Measurements from ENCODE around the gene BCKDHB.
"Not testable (repeated sequence)": the region's sequence is repeated elsewhere in the genome, so short reads cannot be mapped to it uniquely, and the experiment has no call there.

BCKDHB gene

DNA sequence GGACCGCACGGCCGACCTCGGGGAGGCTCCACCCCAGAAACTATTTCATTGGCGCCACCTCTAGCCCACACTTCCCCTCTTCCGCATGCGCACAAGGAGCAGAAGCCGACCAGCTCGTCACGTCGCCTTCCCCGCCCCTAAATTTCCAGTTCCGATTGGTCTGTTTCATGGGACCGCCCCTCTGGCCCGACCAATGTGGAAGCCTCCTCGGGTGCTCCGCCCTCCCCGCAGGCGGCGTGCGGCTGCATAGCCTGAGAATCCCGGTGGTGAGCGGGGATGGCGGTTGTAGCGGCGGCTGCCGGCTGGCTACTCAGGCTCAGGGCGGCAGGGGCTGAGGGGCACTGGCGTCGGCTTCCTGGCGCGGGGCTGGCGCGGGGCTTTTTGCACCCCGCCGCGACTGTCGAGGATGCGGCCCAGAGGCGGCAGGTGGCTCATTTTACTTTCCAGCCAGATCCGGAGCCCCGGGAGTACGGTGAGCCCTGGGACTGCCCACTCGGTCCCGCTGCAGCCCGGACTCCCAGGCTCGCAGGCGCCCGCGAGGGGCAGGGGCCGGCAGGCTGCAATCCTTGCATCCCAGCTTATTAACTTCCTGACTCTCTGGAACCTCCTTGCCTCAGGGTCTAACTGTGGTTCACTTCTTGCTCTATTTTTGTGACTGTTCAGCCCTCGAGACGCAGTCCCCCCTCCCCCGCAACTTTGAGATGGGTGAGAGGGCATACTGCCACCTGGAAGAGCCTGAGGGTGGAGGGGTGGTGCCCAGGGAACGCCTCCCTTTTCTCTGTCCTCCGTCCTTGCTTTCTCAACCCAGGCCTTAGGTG is at the start of gene BCKDHB:
BCKDHB (plus strand) TSS at position 254 of the 818 bp plus-strand sequence; CDS start at position 277, 23 bp downstream.
- DNase-seq, result peak; percentile 99
- in situ Hi-C loops (cut with MboI; ENCODE audit: low pct_unique_long_range_greater_than_20kb, low sequenced_read_pairs), result no loop called here

DNA sequence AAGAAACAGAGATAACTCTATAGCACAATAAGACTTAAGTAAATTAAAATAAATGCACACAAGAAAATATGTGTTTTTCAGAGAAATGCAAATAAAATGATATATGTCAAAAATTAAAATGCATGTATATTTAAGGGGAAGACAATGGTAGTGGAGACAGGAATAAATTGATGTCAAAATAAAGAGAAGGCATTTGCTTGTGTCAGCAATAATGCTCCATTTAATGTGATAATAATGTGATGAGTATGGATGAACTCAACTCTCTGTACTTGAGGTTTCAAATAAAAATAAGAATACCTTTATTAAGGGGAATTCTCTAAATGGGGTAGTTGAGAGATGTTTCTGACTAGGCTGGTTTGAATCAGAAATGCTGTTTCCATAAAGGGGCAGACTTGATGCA is 45.7 kb upstream of the BCKDHB start:
- in situ Hi-C loops (cut with MboI; ENCODE audit: low pct_unique_long_range_greater_than_20kb, low sequenced_read_pairs), result no loop called here
- DNase-seq, result no peak

DNA sequence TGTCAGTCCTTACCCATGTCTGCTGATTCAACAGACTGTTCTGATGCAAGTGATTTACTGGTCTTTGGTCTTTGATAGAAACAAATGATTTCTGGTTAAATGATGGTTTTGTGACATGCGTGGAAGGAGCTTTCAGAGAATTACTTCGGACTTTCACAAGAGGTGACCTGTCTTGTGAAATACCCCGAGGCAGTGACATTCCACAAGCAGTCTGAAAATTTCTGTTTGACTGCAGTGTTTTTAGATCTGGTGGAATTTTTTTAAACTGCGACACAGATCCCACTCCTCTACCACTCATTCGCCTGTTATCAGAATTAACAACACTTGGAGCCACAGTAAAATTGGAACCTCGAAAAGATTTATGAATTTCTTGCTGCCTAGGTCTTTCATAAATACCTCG is 38.3 kb upstream of the BCKDHB start:
- DNase-seq; in situ Hi-C loops (cut with MboI; ENCODE audit: low pct_unique_long_range_greater_than_20kb, low sequenced_read_pairs): not testable (repeated sequence)

DNA sequence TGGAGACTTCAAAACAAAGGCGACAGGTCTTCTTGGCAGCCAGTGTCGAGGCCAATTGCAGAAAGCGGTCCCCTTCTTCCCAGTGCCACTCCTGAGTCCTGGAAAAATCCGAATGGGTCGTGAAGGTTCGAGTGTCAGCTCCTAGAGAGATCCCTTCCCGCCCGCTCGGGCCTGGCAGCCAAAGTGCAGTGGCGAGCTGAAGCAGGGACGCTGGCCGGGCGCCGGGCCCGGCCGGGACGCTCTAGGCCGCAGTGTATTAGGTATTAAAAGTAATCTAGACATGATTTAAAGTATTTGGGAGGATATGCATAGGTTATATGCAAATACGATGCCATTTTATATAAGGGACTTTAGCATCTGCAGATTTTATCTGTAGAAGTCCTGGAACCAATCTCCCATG is 36.0 kb upstream of the BCKDHB start:
- in situ Hi-C loops (cut with MboI; ENCODE audit: low pct_unique_long_range_greater_than_20kb, low sequenced_read_pairs), result not testable (repeated sequence)

DNA sequence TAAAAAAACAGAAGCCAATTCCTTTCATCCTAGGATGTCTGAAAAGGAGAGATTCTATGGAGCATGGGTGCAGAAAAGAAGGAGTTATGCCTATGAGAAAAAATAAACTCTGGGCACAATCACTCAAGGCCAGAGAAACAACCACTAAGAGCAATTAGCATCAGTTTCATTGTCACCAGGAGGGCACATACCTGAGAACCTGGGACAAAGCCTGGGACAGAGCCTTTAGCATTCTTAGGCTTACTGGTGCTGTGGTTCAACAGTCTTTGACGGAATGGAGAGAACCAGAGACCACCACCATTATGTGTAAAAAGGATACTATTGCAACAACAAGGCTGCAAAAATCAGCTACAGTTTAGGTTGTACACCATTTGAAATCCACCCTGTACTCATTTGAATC is 29.4 kb upstream of the BCKDHB start:
- no peak for DNase-seq
- in situ Hi-C loops (cut with MboI; ENCODE audit: low pct_unique_long_range_greater_than_20kb, low sequenced_read_pairs), result no loop called here

More for the DNA sequence above, 36.0 kb upstream of the BCKDHB start:
- not testable (repeated sequence) for DNase-seq

DNA sequence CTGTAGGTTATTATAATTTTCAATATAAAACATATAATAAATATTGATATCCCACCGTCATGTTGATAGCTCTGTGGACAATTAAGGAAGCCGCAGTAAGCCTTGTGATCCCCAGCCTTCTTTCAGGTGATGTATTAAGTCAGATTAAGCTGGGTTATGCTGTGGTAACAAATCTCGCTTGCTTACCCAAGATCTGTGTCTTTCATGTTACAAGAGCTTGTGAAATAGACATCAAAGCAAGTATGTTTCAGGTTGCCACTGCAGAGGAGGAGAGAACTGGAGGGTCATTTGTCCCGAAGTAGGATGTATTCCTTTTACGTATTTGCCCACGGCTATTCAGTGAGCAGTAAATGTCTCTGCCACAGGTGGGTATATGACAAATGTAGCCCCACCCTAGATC is 17.8 kb upstream of the BCKDHB start:
- in situ Hi-C loops (cut with MboI; ENCODE audit: low pct_unique_long_range_greater_than_20kb, low sequenced_read_pairs), result no loop called here
- DNase-seq, result no peak

DNA sequence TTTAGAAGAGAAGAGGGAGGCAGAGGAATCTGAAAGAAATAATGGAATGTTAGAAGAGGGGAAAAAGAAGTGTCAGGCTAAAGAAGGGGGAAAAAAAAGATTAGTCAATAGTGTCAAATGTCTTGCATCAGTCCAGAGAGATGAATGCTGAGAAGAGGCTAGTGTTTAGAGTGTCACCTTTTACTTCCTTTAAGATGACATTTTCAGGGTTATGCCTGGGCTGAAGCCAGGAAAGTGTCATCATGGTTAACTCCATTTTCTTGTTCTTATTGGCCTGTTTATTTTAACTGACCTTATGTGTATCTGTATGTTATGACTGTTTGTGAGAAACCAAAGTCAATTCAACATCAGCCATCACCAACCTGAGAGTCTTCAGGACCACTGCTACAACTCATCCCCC is 15.0 kb upstream of the BCKDHB start:
- in situ Hi-C loops (cut with MboI; ENCODE audit: low pct_unique_long_range_greater_than_20kb, low sequenced_read_pairs), result no loop called here
- no peak for DNase-seq

DNA sequence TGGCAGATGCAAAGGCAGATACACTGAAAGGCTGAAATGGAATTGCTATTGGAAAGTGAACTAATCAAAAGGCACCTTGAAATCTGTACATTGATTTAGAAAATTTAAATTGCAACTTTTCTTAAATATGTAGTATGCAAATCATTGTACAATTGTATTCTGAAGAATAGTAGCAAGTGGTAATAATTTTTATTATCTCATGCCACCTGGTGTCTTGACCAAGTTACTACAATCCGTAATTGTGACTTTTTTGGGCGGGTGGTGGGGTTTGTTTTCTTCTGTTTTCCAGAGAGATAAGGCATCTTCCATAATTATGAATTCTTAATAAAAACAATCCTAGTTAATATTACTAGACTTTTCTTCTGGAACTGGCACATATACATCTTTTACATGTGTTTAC is 12.5 kb upstream of the BCKDHB start:
- DNase-seq, result peak; percentile 56
- in situ Hi-C loops (cut with MboI; ENCODE audit: low pct_unique_long_range_greater_than_20kb, low sequenced_read_pairs), result no loop called here

DNA sequence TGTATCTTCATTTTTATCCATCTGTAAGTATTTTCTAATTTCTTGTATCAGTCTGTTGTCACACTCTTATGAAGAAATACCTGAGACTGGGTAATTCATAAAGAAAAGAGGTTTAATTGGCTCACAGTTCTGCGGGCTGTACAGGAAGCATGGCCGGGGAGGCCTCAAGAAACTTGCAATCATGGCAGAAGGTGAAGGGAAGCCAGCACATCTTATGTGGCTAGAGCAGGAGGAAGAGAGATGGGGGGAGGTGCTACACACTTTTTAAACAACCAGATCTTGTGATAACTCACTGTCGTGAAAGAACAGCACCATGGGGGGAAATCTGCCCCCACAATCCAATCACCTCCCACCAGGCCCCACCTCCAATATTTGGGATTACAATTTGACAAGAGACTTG is 10.9 kb upstream of the BCKDHB start:
- DNase-seq, result no peak
- in situ Hi-C loops (cut with MboI; ENCODE audit: low pct_unique_long_range_greater_than_20kb, low sequenced_read_pairs), result no loop called here

DNA sequence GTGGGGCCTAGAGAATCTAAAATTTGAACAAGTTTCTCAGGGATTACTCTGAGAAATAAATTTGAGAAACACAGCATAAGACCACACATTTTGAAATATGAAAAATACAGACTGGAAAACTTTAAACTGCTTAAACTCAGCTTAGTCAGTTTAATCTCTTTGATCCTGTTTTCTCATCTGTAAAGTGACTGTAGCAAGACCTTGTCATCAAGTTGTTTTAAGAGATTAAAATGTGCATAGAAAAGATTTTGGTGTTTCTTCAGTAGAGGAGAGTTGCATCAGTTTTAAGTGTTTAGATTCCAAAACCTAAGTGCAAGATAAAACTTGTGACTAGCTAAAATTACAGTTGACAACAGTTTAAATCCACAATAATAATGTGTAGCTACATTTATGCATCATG is 8.1 kb upstream of the BCKDHB start:
- no peak for DNase-seq
- in situ Hi-C loops (cut with MboI; ENCODE audit: low pct_unique_long_range_greater_than_20kb, low sequenced_read_pairs), result no loop called here

DNA sequence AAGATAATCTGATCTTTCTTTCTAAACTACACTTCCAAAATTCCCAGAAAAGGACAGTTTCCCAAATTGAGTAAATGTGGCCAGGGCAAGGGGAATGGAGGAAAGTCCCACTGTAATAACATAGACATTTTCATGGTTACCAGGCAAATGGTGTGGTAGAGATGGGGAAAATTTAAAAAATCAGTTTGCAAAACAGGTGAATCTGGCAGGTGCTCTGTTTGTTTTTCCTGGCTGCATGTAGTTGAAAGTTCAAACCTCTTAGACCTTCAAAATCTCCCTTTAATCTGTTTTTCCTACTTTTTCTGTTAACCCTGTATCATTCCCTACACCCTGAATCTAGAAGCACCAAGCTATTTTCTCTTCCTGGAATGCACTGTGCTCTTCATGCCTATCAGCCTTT is 2.0 kb upstream of the BCKDHB start:
- no peak for DNase-seq
- in situ Hi-C loops (cut with MboI; ENCODE audit: low pct_unique_long_range_greater_than_20kb, low sequenced_read_pairs), result no loop called here

DNA sequence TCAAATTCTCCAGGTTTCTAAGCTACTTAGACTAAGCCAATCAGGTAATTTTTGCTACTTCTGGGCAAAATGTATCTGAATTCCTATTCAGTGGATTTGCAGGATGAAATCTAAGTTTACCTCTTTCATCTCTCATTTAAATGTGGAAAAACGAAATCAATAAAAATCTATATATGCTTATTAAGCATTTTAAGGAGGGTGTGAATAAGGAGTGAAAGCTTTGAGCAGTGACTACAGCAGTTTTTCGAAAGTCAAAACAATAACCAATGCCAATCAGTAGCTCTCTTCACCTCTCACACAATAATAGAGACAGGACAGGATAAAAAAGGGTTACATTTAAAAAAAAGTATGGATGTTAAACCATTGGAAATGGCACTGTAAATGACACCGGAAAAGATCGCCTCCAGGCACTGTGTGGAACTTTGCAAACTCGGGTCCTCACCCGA is 476 bp upstream of the BCKDHB start:
- in situ Hi-C loops (cut with MboI; ENCODE audit: low pct_unique_long_range_greater_than_20kb, low sequenced_read_pairs), result no loop called here
- no peak for DNase-seq

DNA sequence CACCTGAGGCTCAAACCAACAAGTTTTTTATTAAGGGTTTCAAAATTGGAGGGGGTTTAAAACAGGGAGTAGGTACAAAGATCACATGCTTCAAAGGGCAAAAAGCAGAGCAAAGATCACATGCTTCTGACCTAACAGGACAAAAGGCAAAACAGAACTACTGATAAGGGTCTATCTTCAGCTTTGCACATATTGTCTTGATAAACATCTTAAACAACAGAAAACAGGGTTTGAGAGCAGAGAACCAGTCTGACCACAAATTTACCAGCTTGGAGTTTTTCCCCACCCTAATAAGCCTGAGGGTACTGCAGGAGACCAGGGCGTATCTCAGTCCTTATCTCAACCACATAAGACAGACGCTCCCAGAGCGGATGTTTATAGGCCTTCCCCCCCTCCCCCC is 16.1 kb downstream of the BCKDHB start:
- DNase-seq; in situ Hi-C loops (cut with MboI; ENCODE audit: low pct_unique_long_range_greater_than_20kb, low sequenced_read_pairs): not testable (repeated sequence)

DNA sequence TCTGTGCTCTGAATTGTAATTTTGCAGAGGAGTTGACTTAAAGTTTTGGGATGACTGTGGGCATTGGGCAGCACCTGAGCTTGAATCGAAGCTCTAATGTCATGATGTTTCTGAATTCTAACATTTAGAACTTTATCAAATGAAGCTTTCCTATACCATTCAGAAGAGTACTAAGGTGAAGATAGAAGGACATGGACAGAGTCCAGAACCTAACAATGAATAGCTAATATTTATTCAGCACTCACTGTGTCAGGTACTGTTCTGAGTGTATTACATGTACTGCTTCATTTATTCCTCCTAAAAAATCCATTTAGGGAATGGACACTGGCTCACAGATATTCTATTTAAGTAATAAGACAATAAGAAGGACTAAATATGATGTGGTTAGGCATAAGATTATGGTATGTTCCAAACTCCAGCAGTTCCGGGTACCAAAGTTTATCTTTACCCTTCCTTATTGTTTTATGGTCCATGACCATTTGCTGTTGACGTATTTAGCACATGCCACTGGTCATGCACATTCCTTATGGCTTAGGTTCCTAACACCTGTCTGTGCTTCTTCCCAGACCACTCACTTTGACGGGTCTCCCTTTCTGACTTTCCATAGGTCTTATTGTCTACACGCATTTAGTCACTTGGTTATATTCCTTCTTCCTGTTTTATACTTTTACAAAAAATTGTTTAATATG is 20.3 kb downstream of the BCKDHB start:
- DNase-seq, result no peak
- in situ Hi-C loops (cut with MboI; ENCODE audit: low pct_unique_long_range_greater_than_20kb, low sequenced_read_pairs), result no loop called here

DNA sequence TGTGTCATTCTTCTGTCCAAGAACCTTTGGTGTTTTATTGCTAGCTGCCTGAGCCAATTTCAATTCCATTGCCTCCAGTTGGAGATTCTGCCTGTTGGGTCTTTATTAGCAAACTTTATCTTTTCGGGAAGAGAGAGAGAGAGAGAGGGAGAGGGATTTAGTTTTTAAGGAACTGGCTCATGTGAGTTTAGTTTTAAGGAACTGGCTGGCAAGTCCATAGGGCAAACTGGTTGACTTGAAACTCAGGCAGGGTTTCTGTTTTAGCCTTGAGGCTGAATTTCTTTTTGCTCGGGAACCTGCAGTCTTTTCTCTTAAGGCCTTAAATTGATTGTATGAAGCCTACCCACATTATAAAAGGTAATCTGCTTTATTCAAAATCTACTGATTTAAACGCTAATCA is 23.0 kb downstream of the BCKDHB start:
- in situ Hi-C loops (cut with MboI; ENCODE audit: low pct_unique_long_range_greater_than_20kb, low sequenced_read_pairs), result no loop called here
- no peak for DNase-seq

DNA sequence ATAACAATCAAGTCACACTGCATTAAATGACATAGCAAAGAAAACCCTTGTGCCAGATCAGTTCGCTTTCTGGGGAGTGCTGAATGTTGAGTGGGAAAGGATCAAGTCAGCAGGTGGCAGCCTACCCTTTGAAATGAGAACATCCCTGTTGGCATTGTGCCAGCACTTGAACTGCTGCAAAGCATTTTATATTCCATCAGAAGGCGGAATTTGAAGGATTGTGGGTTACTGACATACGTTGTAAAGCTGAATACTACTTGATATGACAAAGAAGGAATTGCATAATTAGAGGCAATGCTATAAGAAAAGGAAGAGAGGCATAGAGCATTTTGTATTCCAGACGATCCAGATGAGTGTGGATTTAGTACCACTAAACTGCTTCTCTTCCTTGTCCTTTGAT is 26.5 kb downstream of the BCKDHB start:
- in situ Hi-C loops (cut with MboI; ENCODE audit: low pct_unique_long_range_greater_than_20kb, low sequenced_read_pairs), result no loop called here
- DNase-seq, result peak; percentile 62

DNA sequence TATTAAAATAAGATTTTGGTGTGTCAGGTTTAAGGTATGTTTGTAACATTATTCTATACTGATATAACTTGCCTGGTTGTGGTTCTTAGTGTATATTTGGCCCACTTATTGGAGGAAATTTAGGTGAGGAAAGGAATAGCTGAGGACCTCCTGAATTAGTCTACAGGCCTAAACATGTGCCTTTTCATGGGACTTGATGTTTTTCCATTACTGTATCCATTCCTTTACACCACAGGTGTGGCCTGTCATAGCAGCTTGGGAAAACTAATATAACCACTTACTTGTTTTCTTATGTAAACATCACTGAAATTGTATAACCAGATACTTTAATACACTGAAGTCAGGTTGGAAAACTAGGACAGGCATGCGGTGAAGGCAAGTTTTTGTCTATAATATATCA is 27.6 kb downstream of the BCKDHB start:
- in situ Hi-C loops (cut with MboI; ENCODE audit: low pct_unique_long_range_greater_than_20kb, low sequenced_read_pairs), result no loop called here
- no peak for DNase-seq

DNA sequence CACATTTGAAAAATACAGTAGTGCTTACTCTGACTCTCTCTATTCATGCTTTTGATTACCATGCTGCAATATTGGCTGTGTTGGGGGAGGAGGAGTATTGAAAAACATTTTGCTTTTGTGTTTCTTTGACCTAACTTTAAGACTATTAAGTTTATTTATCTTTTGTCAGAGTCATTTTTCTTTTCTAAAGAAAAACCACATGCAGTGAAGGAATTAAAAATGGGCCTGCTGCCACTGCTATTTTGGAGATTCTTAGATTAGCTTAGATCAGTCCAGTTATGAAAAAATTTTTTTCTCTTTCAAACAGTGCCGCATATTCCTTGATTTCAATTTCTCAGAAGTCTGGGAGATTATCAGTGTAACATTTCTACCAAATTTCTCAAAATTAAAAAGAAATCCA is 36.1 kb downstream of the BCKDHB start:
- in situ Hi-C loops (cut with MboI; ENCODE audit: low pct_unique_long_range_greater_than_20kb, low sequenced_read_pairs), result no loop called here
- DNase-seq, result no peak

DNA sequence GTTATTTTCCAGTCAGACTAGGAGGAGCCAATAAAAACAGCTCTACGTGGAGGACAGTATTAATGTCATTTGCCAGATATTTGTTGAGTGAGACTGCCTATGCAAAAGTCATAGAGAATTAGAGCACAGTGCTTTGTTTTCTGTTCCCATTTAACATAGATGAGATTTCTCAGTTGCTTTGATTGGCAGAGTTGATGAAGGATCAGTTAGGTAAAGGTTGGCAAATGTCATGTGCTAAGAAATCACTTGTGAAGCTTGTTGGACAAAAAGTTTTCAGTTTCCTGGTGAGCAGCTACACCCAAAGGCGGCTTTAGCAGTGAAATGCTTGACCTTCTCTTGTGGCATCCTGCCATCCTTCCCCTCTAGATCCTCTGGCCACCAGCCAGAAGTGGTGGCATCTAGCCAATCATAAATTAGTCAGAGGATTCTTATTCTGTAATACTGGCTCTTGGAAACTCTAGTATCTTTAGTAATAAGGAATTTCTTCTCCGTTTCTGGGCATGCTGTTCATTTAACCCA is 37.0 kb downstream of the BCKDHB start:
- in situ Hi-C loops (cut with MboI; ENCODE audit: low pct_unique_long_range_greater_than_20kb, low sequenced_read_pairs), result no loop called here
- DNase-seq, result no peak

DNA sequence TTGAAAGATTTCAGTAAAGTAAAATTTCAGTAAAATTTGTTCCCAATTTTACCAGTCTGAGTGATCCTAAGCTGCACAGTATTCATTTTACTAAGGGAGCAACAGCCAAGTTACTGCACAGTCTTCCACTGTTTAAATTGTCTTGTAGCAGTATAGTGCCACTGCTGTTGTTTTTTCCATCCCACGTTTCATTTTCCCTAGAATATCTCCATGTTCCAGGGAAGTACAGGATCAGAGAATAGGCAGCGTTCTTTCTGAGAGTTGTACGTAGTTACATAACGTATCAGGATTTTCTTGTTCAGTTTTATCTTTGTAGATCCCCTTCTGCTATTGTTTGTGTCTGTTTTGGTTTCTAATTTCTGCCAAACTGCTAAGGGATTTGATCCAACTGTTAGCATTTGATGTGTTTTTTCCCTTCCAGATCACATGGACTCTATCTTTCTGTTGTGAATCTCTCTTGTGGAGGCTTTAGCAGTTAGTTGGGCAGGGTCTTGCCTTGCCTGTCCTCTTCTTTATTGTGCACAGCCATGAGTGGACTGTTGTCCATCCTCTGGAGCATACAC is 38.4 kb downstream of the BCKDHB start:
- in situ Hi-C loops (cut with MboI; ENCODE audit: low pct_unique_long_range_greater_than_20kb, low sequenced_read_pairs), result no loop called here
- DNase-seq, result no peak
